GM12874 (cell line): ENCODE data around the gene PTPRD.

ENCODE experiments used
- CTCF ChIP-seq: IDR thresholded peaks from 2 replicates; pipeline ENCODE4 v1.5.1; 2011; ENCODE audit warnings: low read depth, mild to moderate bottlenecking, control low read depth, low read length, moderate library complexity; ENCODE audit not compliant: insufficient read depth

Gene PTPRD

DNA sequence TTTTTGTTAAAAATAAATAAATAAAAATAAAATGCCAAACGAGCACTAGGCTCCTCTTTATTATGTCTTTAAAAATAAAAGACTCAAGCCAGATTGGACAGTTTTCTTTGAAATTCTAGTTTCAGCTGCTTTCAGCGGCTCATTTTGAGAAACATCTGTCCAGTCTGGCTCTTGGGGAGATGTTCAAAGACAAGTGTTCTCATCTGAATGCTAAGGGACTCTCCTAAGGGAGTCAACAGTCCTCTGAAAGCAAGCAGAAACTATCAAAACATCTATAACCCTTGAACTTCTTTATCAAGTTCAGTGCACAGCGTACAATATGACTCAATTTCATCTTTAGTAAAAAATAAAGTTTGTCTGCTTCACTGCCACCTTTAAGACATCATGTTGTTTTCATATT is 1927.0 kb downstream of the PTPRD start:
- no peak for TF ChIP-seq CTCF

DNA sequence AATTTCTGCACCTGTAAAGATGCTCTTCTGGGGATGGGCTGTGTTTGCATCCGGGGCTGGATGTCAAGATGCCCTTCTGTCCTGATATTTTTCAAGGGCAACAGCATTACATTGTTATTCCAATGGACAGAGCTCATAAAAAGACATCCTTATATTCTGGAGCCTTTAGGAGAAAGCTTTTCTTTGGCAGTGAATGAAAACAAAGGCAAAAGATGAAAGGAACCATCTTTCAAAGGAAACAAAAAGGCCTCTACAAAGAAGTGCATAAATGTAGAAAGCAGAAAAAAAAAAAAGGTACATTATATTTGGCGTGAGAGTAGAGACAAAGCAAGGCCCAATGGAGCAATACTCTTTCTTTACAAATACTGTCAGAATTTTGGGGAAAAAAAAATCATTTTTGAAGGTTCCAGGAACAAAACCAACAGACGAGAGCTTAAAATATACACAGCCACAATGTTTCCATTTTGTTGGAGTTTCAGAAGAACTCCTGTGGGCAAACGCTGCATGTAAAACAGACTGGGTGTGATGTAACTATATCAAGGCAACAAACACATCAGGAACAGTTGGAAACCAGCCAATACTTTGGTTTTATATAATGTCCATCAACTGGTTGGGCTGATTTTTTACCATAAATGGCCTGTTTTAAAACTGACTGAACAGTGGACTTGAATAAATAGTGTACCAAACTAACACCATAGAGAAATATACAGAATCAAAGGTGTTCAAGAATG is 1927.7 kb downstream of the PTPRD start:
- TF ChIP-seq CTCF = no peak

- TF ChIP-seq CTCF = no peak
Observed at GRCh38 chr9:8683496-8683895, 1929.3 kb downstream of the PTPRD start.

- no peak for TF ChIP-seq CTCF
Observed at GRCh38 chr9:8680658-8681057, 1932.1 kb downstream of the PTPRD start.

DNA sequence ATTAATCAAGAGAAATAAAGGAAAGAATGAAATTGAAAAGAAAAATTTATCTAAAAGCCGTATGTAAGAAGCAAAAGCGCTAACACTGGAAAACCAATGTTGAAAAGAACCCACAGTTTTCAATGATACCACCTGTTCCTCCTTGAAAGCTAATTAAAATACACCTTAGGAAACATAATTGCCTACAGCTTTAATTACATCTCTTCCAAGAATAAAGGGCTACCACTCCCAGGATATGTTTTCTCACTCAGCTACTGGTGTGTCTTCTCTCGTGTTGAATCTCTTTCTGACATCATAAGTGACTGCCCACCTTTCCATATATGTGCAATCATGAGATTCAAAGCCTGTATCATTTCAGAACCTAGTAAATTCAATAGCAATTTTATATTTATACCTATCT is 1932.6 kb downstream of the PTPRD start:
- no peak for TF ChIP-seq CTCF

- no peak for TF ChIP-seq CTCF
Observed at GRCh38 chr9:8679371-8679822, 1933.4 kb downstream of the PTPRD start.

DNA sequence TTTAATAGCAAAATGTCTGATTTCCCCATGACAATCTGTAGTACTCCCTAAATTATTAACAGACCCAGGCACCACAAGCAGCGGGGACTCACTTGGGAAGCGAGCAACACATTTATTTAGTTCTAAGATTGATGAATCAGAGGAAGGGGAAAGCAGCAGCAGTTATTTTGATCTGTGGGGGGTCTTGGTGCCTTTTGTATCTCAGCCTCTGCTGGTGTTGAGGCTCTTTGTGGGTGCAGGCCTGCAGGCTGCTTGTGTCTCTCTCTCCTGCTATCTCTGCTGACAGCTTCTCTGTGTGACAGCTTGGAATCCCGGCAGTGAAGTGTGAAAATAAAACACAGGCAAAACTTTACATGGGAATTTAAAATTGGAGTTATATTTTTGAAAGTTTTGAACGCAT is 1935.1 kb downstream of the PTPRD start:
- TF ChIP-seq CTCF = no peak
